Measurements from ENCODE around the gene PCDHGA4. TPM values are rescaled to one million over a fixed set of nuclear protein-coding genes. Genes with fewer than 3 reads are reported as not detected.

PCDHGA4 gene
- polyA plus RNA-seq, 10 donors, result 1.1 to 1.8 (median 1.3) TPM

Other genes with a start within 250 kb of the PCDHGA4 start
- gene PCDHB4, start 233.2 kb upstream of the PCDHGA4 start, polyA plus RNA-seq (ENCODE audit: insufficient read length in 10 of 10), result 1 to 10 TPM; 2.8 to 4.6 (median 3.1) TPM
- gene PCDHB5, start 219.8 kb upstream of the PCDHGA4 start, polyA plus RNA-seq (ENCODE audit: insufficient read length in 10 of 10), result 1 to 10 TPM; 2.7 to 5.1 (median 3.9) TPM
- gene PCDHB6, start 205.0 kb upstream of the PCDHGA4 start, polyA plus RNA-seq (ENCODE audit: insufficient read length in 10 of 10), result 1 to 10 TPM; 1.3 to 2.5 (median 1.8) TPM
- 1 to 10 TPM; 1.8 to 3.5 (median 2.6) TPM for gene PCDHB7, start 182.4 kb upstream of the PCDHGA4 start, polyA plus RNA-seq (ENCODE audit: insufficient read length in 10 of 10)
- gene PCDHB8, start 177.2 kb upstream of the PCDHGA4 start, polyA plus RNA-seq (ENCODE audit: insufficient read length in 10 of 10), result 1 to 10 TPM in 8 of 10 donors, under 1 TPM in 2; 0.34 to 2.4 (median 1.3) TPM
- 1 to 10 TPM; 2.3 to 6.1 (median 4.2) TPM for gene PCDHB16, start 172.6 kb upstream of the PCDHGA4 start, polyA plus RNA-seq (ENCODE audit: insufficient read length in 10 of 10)
- gene PCDHB9, start 167.9 kb upstream of the PCDHGA4 start, polyA plus RNA-seq (ENCODE audit: insufficient read length in 10 of 10), result 1 to 10 TPM; 1.4 to 3.9 (median 2.5) TPM
- gene PCDHB10, start 162.7 kb upstream of the PCDHGA4 start, polyA plus RNA-seq (ENCODE audit: insufficient read length in 10 of 10), result 1 to 10 TPM; 3.6 to 6.4 (median 4.9) TPM
- gene PCDHB11, start 155.4 kb upstream of the PCDHGA4 start, polyA plus RNA-seq (ENCODE audit: insufficient read length in 10 of 10), result 1 to 10 TPM; 1.6 to 3.5 (median 2.7) TPM
- gene PCDHB12, start 146.3 kb upstream of the PCDHGA4 start, polyA plus RNA-seq (ENCODE audit: insufficient read length in 10 of 10), result 1 to 10 TPM; 2.3 to 3.7 (median 2.8) TPM
- 1 to 10 TPM; 2.3 to 3.6 (median 2.6) TPM for gene PCDHB13, start 141.1 kb upstream of the PCDHGA4 start, polyA plus RNA-seq (ENCODE audit: insufficient read length in 10 of 10)
- gene PCDHB14, start 131.7 kb upstream of the PCDHGA4 start, polyA plus RNA-seq (ENCODE audit: insufficient read length in 10 of 10), result 1 to 10 TPM; 5.3 to 8.1 (median 6.6) TPM
- gene PCDHB15, start 109.6 kb upstream of the PCDHGA4 start, polyA plus RNA-seq (ENCODE audit: insufficient read length in 10 of 10), result 1 to 10 TPM; 5.9 to 9.7 (median 7.8) TPM
- gene SLC25A2, start 51.0 kb upstream of the PCDHGA4 start, polyA plus RNA-seq (ENCODE audit: insufficient read length in 10 of 10), result under 1 TPM in 1 of 10 donors, not detected in 9; 0.17 TPM
- 10 to 100 TPM; 74.5 to 97.2 (median 82.8) TPM for gene TAF7, start 34.2 kb upstream of the PCDHGA4 start, polyA plus RNA-seq (ENCODE audit: insufficient read length in 10 of 10)
- under 1 TPM; 0.38 to 0.64 (median 0.54) TPM for gene PCDHGA1, start 24.5 kb upstream of the PCDHGA4 start, polyA plus RNA-seq (ENCODE audit: insufficient read length in 10 of 10)
- gene PCDHGA2, start 16.3 kb upstream of the PCDHGA4 start, polyA plus RNA-seq (ENCODE audit: insufficient read length in 10 of 10), result 1 to 10 TPM; 1.7 to 3.1 (median 2.4) TPM
- 1 to 10 TPM; 1.2 to 1.7 (median 1.4) TPM for gene PCDHGA3, start 11.2 kb upstream of the PCDHGA4 start, polyA plus RNA-seq (ENCODE audit: insufficient read length in 10 of 10)
- under 1 TPM; 0.36 to 0.88 (median 0.60) TPM for gene PCDHGB1, start 4.9 kb upstream of the PCDHGA4 start, polyA plus RNA-seq (ENCODE audit: insufficient read length in 10 of 10)
- 1 to 10 TPM; 1.9 to 2.6 (median 2.2) TPM for gene PCDHGB2, start 5.0 kb downstream of the PCDHGA4 start, polyA plus RNA-seq (ENCODE audit: insufficient read length in 10 of 10)
- 1 to 10 TPM; 1.9 to 3.3 (median 2.6) TPM for gene PCDHGA5, start 9.1 kb downstream of the PCDHGA4 start, polyA plus RNA-seq (ENCODE audit: insufficient read length in 10 of 10)
- gene PCDHGB3, start 15.2 kb downstream of the PCDHGA4 start, polyA plus RNA-seq (ENCODE audit: insufficient read length in 10 of 10), result 1 to 10 TPM in 9 of 10 donors, under 1 TPM in 1; 0.99 to 1.7 (median 1.4) TPM
- 1 to 10 TPM; 2.4 to 5.4 (median 3.4) TPM for gene PCDHGA6, start 18.9 kb downstream of the PCDHGA4 start, polyA plus RNA-seq (ENCODE audit: insufficient read length in 10 of 10)
- 1 to 10 TPM; 1.2 to 2.0 (median 1.4) TPM for gene PCDHGA7, start 27.7 kb downstream of the PCDHGA4 start, polyA plus RNA-seq (ENCODE audit: insufficient read length in 10 of 10)
- gene PCDHGB4, start 32.7 kb downstream of the PCDHGA4 start, polyA plus RNA-seq (ENCODE audit: insufficient read length in 10 of 10), result 1 to 10 TPM; 1.7 to 3.9 (median 2.5) TPM
- under 1 TPM; 0.43 to 0.83 (median 0.57) TPM for gene PCDHGA8, start 37.6 kb downstream of the PCDHGA4 start, polyA plus RNA-seq (ENCODE audit: insufficient read length in 10 of 10)
- 1 to 10 TPM; 2.5 to 7.0 (median 4.1) TPM for gene PCDHGB5, start 42.9 kb downstream of the PCDHGA4 start, polyA plus RNA-seq (ENCODE audit: insufficient read length in 10 of 10)
- gene PCDHGA9, start 47.8 kb downstream of the PCDHGA4 start, polyA plus RNA-seq (ENCODE audit: insufficient read length in 10 of 10), result 1 to 10 TPM; 3.4 to 5.3 (median 3.8) TPM
- gene PCDHGB6, start 53.0 kb downstream of the PCDHGA4 start, polyA plus RNA-seq (ENCODE audit: insufficient read length in 10 of 10), result 1 to 10 TPM; 2.7 to 6.8 (median 4.3) TPM
- 1 to 10 TPM; 1.2 to 2.8 (median 1.8) TPM for gene PCDHGA10, start 58.0 kb downstream of the PCDHGA4 start, polyA plus RNA-seq (ENCODE audit: insufficient read length in 10 of 10)
- 10 to 100 TPM in 1 of 10 donors, 1 to 10 TPM in 9; 7.4 to 11.7 (median 8.2) TPM for gene PCDHGB7, start 62.7 kb downstream of the PCDHGA4 start, polyA plus RNA-seq (ENCODE audit: insufficient read length in 10 of 10)
- gene PCDHGA11, start 66.0 kb downstream of the PCDHGA4 start, polyA plus RNA-seq (ENCODE audit: insufficient read length in 10 of 10), result 1 to 10 TPM; 2.9 to 4.8 (median 3.3) TPM
- gene PCDHGA12, start 75.5 kb downstream of the PCDHGA4 start, polyA plus RNA-seq (ENCODE audit: insufficient read length in 10 of 10), result 1 to 10 TPM; 1.2 to 3.1 (median 2.3) TPM
- gene PCDHGC3, start 120.9 kb downstream of the PCDHGA4 start, polyA plus RNA-seq (ENCODE audit: insufficient read length in 10 of 10), result 100 to 1,000 TPM in 8 of 10 donors, 10 to 100 TPM in 2; 95.8 to 177 (median 115) TPM
- gene PCDHGC4, start 130.0 kb downstream of the PCDHGA4 start, polyA plus RNA-seq (ENCODE audit: insufficient read length in 10 of 10), result 1 to 10 TPM in 9 of 10 donors, under 1 TPM in 1; 0.93 to 2.2 (median 1.6) TPM
- 1 to 10 TPM in 1 of 10 donors, under 1 TPM in 9; 0.25 to 1.4 (median 0.44) TPM for gene PCDHGC5, start 134.1 kb downstream of the PCDHGA4 start, polyA plus RNA-seq (ENCODE audit: insufficient read length in 10 of 10)